COLO668 (cell line): Measurements from ENCODE around the gene CDH23.

Experiments
- DNase-seq: peaks from one replicate; lab custom pipeline; 2025; ENCODE audit not compliant: unreplicated experiment; lab: John Stamatoyannopoulos, UW

Gene CDH23

DNA sequence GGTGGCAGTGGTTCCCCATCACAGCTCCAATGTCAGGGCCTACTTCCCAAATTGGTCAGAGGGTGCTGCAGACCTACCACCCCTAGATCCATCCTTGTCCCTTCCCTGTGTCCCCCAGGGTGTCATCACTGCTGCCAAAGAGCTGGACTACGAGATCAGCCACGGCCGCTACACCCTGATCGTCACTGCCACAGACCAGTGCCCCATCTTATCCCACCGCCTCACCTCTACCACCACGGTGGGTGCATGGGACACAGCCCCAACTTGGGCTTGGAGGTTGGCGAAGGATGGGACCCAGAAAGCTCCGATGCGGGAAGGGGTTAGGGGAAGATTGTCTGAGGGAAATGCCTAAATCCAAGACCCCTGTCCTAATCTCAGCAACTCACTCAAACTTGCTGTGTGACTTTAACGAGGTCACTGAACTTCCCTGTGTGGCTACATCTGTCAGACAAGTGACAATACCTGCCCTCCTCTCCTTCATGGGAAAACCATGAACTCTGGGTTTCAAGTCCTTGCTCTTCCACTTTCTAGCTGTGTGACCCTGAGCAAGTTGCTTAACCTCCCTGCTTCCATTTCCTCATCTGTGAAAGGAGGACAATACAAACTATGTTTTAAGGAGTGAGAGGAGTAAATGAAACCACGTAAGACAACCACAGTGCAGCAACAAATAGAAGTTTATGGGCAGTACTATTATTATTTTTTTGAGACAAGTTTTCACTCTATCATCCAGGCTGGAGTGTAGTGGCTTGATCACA is 381.5 kb downstream of the CDH23 start:
- DNase-seq, result no peak

GRCh38 chr10:71779641-71780040 is 382.9 kb downstream of the CDH23 start:
- no peak for DNase-seq

DNA sequence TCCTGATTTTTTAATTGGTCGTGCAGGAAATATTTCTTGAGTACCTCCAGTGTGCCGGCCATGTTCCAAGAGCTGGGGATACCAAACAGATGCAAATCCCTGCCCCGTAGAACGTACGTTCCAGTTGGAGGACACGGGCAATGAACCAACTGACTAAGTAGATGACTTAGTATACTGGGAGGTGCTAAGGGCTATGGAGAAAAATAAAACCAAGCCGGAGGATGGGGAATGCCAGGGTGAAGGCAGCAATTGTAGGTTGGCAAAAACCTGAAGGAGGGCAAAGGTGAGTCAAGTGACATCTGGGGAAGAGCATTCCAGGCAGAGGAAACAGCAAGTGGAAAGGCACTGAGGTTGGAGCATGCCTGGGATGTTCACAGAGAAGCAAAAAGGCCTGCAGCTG is 383.4 kb downstream of the CDH23 start:
- no peak for DNase-seq

DNA sequence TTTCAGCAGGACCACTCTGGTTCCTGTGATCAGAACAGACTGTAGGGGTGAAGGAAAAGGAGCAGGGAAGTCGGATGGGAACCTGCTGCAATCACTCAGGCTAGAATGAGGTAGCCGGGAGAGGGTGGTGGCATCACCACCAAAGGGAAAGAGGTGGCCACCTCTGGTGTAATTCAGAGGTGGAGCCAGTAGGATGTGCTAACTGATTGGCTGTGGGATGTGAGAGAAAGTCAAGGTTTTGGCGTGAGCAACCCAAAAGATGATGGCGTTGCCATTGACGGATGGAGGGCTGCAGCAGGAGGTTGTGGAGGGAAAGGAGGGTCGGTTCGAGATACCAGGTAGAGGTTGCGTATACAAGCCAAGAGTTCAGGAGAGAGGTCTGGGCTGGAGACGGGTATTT is 384.0 kb downstream of the CDH23 start:
- no peak for DNase-seq

- DNase-seq, result no peak
These were observed 385.6 kb downstream of the CDH23 start for GRCh38 chr10:71782221-71782916.

GRCh38 chr10:71782917-71783490 is 386.3 kb downstream of the CDH23 start:
- no peak for DNase-seq

- DNase-seq, result no peak
These were observed 387.4 kb downstream of the CDH23 start for GRCh38 chr10:71783917-71784678.

DNA sequence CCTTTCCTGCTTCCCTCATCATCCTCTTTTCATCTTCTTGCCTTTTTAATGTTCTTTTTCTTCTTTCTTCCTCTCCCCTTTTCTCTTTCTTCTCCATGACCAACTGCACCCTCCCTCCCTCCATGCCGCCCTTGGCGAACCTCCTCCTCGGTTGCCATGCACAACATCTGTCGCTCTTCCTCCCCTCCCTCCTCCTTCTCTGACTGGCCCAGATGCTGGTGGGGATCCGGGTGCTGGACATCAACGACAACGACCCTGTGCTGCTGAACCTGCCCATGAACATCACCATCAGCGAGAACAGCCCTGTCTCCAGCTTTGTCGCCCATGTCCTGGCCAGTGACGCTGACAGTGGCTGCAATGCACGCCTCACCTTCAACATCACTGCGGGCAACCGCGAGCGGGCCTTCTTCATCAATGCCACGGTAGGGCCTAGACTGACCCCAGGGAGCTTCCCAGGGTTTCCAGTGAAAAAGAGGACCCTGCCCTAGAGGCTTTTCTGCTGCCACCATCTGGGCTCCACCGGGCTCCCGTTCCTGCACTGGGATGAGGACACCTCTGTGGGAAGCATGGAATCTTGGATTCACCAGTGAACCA is 388.1 kb downstream of the CDH23 start:
- DNase-seq, result no peak

- DNase-seq, result no peak
These were observed 392.2 kb downstream of the CDH23 start for GRCh38 chr10:71788954-71789353.

- DNase-seq, result no peak
These were observed 393.2 kb downstream of the CDH23 start for GRCh38 chr10:71789871-71790270.

GRCh38 chr10:71790749-71791440 is 394.2 kb downstream of the CDH23 start:
- no peak for DNase-seq

GRCh38 chr10:71795248-71795647 is 398.5 kb downstream of the CDH23 start:
- no peak for DNase-seq

- DNase-seq, result no peak
These were observed 400.2 kb downstream of the CDH23 start for GRCh38 chr10:71796749-71797405.

- DNase-seq, result no peak
These were observed 401.0 kb downstream of the CDH23 start for GRCh38 chr10:71797533-71798307.

DNA sequence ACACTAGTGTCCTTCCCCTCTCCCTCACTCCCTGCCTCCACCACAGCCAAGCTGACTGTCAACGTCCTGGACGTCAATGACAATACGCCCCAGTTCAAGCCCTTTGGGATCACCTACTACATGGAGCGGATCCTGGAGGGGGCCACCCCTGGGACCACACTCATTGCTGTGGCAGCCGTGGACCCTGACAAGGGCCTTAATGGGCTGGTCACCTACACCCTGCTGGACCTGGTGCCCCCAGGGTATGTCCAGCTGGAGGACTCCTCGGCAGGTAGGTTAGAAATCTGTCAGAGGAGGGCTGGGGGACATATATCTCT is 401.5 kb downstream of the CDH23 start:
- DNase-seq, result no peak

GRCh38 chr10:71799112-71799511 is 402.4 kb downstream of the CDH23 start:
- DNase-seq, result no peak

DNA sequence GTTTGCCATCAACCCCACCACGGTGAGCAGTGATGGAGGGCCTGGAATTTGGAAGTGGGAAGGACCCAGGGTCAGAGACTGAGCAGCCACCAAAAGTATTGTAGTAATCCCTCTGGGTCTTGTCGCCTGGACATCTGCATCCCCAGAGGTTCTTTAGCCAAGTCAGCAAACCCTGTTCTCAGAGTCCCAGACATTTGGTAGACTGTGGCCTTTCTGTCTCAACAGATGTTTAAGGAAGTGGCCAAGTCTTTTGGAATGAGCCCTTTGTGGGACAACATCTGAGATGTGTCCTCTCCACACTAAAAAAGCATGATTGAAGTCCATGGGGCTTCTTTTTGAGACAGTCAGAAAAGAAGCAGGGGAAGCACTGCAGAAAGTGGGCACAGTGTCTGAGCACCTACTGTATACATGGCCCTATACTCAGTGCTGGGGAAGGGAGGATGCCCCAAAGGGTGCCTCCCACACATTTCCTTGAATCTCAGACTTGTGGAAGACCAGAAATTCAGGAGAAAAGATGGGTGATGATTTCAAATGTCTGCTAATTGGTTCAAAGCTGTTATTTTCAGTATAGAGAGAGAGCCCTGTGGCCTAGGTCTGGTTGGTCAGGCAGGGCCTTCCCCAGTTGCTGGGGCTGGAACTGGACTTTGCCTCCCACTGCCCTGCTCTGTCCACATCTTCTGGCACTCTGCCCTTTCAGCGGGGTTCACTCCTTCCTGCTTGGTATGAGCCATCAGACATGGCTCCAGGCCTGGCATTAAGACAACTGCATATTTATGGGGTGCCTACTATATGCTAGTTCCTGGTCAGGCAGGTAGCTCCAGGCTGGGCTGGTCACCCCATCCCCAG is 403.1 kb downstream of the CDH23 start:
- no peak for DNase-seq

DNA sequence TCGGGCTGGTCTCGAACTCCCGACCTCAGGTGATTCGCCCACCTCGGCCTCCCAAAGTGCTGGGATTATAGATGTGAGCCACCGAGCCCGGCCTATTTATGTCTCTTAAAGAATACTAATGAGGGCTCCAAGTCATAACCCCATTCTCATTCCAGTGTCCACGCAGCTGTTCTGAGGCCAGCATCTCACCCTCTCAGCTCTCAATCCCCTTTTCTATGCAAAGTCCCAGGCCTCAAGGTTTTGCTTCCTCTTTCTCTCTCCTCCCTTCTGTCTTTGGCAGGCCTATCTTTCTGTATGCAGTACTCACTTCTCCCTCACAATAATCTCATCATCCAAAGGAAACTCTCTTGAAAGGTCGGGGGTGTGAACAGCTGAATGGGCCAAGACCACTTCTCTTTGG is 404.6 kb downstream of the CDH23 start:
- DNase-seq, result no peak

GRCh38 chr10:71802235-71802634 is 405.5 kb downstream of the CDH23 start:
- DNase-seq, result no peak
